NCI-H2081 treated with DMSO at 0.1 percent for 48 hours (cell line): Measurements from ENCODE around the gene GEN1.
"Not testable (repeated sequence)": the region's sequence is repeated elsewhere in the genome, so short reads cannot be mapped to it uniquely, and the experiment has no call there.

Experiments
- DNase-seq: peaks from one replicate; lab custom pipeline; 2025; lab: John Stamatoyannopoulos, UW

The GEN1 gene

GRCh38 chr2:17823646-17824045 lies 69.7 kb downstream of the GEN1 start:
- DNase-seq = not testable (repeated sequence)

- no peak for DNase-seq
Observed at GRCh38 chr2:17827316-17827715, 73.4 kb downstream of the GEN1 start.

- DNase-seq = no peak
Observed at GRCh38 chr2:17827785-17828184, 73.8 kb downstream of the GEN1 start.

- no peak for DNase-seq
Observed at GRCh38 chr2:17830053-17831034, 76.4 kb downstream of the GEN1 start.

GRCh38 chr2:17835516-17835915 lies 81.6 kb downstream of the GEN1 start:
- DNase-seq = no peak
